GM12891 (cell line): Measurements from ENCODE around the gene PPP2R3A.
"Not testable (repeated sequence)": the region's sequence is repeated elsewhere in the genome, so short reads cannot be mapped to it uniquely, and the experiment has no call there.

ENCODE experiments used
- POLR2A ChIP-seq: IDR thresholded peaks from 2 replicates; pipeline ENCODE4 v1.6.1; 2011; ENCODE audit warnings: low read depth, low read length, control low read depth
- SPI1 ChIP-seq: IDR thresholded peaks from 2 replicates; pipeline ENCODE4 v1.6.1; 2011; ENCODE audit warnings: low read depth, low read length, control low read depth

GRCh38 chr3:136144397-136144796 lies 178.9 kb downstream of the PPP2R3A start:
- TF ChIP-seq POLR2A, SPI1: not testable (repeated sequence)
